ENCODE data around the gene SLC6A17. TPM values are rescaled to one million over a fixed set of nuclear protein-coding genes. Genes with fewer than 3 reads are reported as not detected.

SLC6A17 gene
- polyA plus RNA-seq, 3 donors = not detected

- no peaks in the 10 kb centered on the region for H3K9me3 ChIP-seq (replicated peaks in 1 of 2; ENCODE audit: control insufficient read depth in 1 of 2, insufficient read depth in 1 of 2, low read length in 2 of 2)
- 88% methylated on average over 8 of the region's 9 CpGs for WGBS (ENCODE audit: insufficient coverage)
- H3K4me1 Mint-ChIP-seq = no peaks in the 10 kb centered on the region
Measured at GRCh38 chr1:110112656-110113055, 37.6 kb upstream of the SLC6A17 start.

GRCh38 chr1:110113551-110113950 lies 36.7 kb upstream of the SLC6A17 start:
- no peak overlapping the region for H3K27ac Mint-ChIP-seq
- H3K27me3 Mint-ChIP-seq (ENCODE audit: low read depth in 3 of 3) = peaks cover 26 to 31% (median 29%) of the 10 kb centered on the region in 3 donors
- no peak overlapping the region for H3K4me2 ChIP-seq (replicated peaks; ENCODE audit: extremely low read depth, low read length, poor library complexity, severe bottlenecking)
- no peaks in the 10 kb centered on the region for H3K36me3 ChIP-seq (replicated peaks in 1 of 2; ENCODE audit: control insufficient read depth in 1 of 2, insufficient read depth in 2 of 2, low read length in 2 of 2)
- H3K27me3 ChIP-seq (ENCODE audit: control insufficient read depth in 2 of 2, insufficient read depth in 2 of 2, low read length in 2 of 2) = peaks cover 0 to 7% of the 10 kb centered on the region in 2 donors
- no peak overlapping the region for H3K4me3 Mint-ChIP-seq
- no peaks in the 10 kb centered on the region for H3K36me3 Mint-ChIP-seq
- TF ChIP-seq CTCF (IDR thresholded peaks at IDR 0.05) = no peak
- no peaks in the 10 kb centered on the region for H3K4me1 ChIP-seq (ENCODE audit: control insufficient read depth in 1 of 2, insufficient read depth in 2 of 2, low read length in 2 of 2)
- H3K79me2 ChIP-seq (ENCODE audit: insufficient read depth, low read length) = no peaks in the 10 kb centered on the region
- 89% methylated on average over 3 of the region's 5 CpGs for WGBS (ENCODE audit: insufficient coverage)
- no peak for DNase-seq
- no peaks in the 10 kb centered on the region for H3K4me1 Mint-ChIP-seq
- H3K27ac ChIP-seq (ENCODE audit: low read depth in 1 of 2, low read length in 2 of 2) = no peak overlapping the region
- H3K9me3 ChIP-seq (replicated peaks in 1 of 2; ENCODE audit: control insufficient read depth in 1 of 2, insufficient read depth in 1 of 2, low read length in 2 of 2) = no peaks in the 10 kb centered on the region
- H4K20me1 ChIP-seq (ENCODE audit: insufficient read depth, low read length) = no peaks in the 10 kb centered on the region
- H3K9me3 Mint-ChIP-seq = peaks cover 0 to 3% (median 0%) of the 10 kb centered on the region in 7 donors
- no peak overlapping the region for H3K9ac ChIP-seq (ENCODE audit: insufficient read depth, low read length, poor library complexity, severe bottlenecking)
- no peak overlapping the region for H2AFZ ChIP-seq (ENCODE audit: insufficient read depth, low read depth, low read length, poor library complexity, severe bottlenecking)
- no peak overlapping the region for H3K4me3 ChIP-seq (replicated peaks in 1 of 3; ENCODE audit: low read depth in 2 of 3, low read length in 3 of 3)
- intact Hi-C loops (cut with micrococcal nuclease) = no loop called here

More at GRCh38 chr1:110112656-110113055, 37.6 kb upstream of the SLC6A17 start:
- no peak overlapping the region for H3K4me3 ChIP-seq (replicated peaks in 1 of 3; ENCODE audit: low read depth in 2 of 3, low read length in 3 of 3)
- no peak for TF ChIP-seq CTCF (IDR thresholded peaks at IDR 0.05)
- no peaks in the 10 kb centered on the region for H3K79me2 ChIP-seq (ENCODE audit: insufficient read depth, low read length)
- H3K9ac ChIP-seq (ENCODE audit: insufficient read depth, low read length, poor library complexity, severe bottlenecking) = no peak overlapping the region
- no peaks in the 10 kb centered on the region for H3K4me1 ChIP-seq (ENCODE audit: control insufficient read depth in 1 of 2, insufficient read depth in 2 of 2, low read length in 2 of 2)
- H2AFZ ChIP-seq (ENCODE audit: insufficient read depth, low read depth, low read length, poor library complexity, severe bottlenecking) = no peak overlapping the region
- no peak overlapping the region for H3K4me2 ChIP-seq (replicated peaks; ENCODE audit: extremely low read depth, low read length, poor library complexity, severe bottlenecking)
- Mint-ChIP-seq H3K4me3 (no peak overlapping the region), H3K36me3 (no peaks in the 10 kb centered on the region), H3K9me3 (peaks cover 0 to 3% (median 0%) of the 10 kb centered on the region in 7 donors), H3K27me3 (ENCODE audit: low read depth in 3 of 3) (peaks cover 29 to 30% (median 29%) of the 10 kb centered on the region in 3 donors), H3K27ac (peak overlapping the region in 1 of 7 donors; percentile 41)
- peaks cover 0 to 7% of the 10 kb centered on the region in 2 donors for H3K27me3 ChIP-seq (ENCODE audit: control insufficient read depth in 2 of 2, insufficient read depth in 2 of 2, low read length in 2 of 2)
- H3K36me3 ChIP-seq (replicated peaks in 1 of 2; ENCODE audit: control insufficient read depth in 1 of 2, insufficient read depth in 2 of 2, low read length in 2 of 2) = no peaks in the 10 kb centered on the region
- H3K27ac ChIP-seq (ENCODE audit: low read depth in 1 of 2, low read length in 2 of 2) = no peak overlapping the region
- no peaks in the 10 kb centered on the region for H4K20me1 ChIP-seq (ENCODE audit: insufficient read depth, low read length)
- DNase-seq = no peak
- intact Hi-C loops (cut with micrococcal nuclease) = no loop called here
